NOMO-1 treated with dmso at 0.1 percent for 144 hours (cell line): ENCODE results near the gene DIO1.
"Not testable (repeated sequence)": the region's sequence is repeated elsewhere in the genome, so short reads cannot be mapped to it uniquely, and the experiment has no call there.

Experiments used
- DNase-seq: peaks from one replicate; lab custom pipeline; 2025; ENCODE audit not compliant: unreplicated experiment; lab: John Stamatoyannopoulos, UW

DIO1 gene

DNA sequence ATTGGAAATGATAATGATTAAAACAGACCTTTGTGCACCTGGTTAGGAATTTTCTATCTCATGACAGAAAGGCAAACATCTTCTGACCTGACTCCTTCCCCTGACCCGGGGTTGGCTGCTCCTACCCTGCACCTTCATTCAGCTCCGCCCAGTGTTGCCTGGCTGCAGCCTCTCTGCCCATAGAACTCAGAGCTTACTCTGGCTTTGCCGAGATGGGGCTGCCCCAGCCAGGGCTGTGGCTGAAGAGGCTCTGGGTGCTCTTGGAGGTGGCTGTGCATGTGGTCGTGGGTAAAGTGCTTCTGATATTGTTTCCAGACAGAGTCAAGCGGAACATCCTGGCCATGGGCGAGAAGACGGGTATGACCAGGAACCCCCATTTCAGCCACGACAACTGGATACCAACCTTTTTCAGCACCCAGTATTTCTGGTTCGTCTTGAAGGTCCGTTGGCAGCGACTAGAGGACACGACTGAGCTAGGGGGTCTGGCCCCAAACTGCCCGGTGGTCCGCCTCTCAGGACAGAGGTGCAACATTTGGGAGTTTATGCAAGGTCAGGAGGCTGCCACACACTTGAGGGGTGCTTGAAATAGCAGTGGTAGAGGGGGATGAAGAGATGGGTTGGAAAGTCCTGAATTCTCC lies at the start of gene DIO1:
TSS of gene DIO1 (plus strand) at position 189 of the 638 bp plus-strand sequence. CDS start at position 213, 24 bp downstream.
- DNase-seq, result no peak

DNA sequence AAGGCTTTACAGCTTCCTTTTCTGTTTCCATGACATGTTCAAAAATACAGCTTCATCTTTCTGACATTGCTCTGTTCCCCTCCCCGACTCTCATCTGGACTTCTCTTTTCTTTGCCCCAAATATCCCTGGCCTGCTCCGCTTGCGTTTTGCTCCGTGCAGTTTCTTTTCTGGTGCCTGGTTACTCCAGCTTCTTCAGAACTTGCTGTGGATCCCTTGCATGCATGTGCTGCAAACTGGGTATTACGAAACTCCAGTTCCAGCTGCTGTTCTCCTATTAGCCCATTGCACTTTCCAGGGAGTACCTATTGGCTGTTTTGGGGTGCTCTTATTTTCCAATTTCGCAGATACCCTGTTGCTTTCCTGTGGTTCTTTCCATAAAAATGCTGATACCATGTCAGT lies 46.0 kb upstream of the DIO1 start:
- DNase-seq, result no peak

DNA sequence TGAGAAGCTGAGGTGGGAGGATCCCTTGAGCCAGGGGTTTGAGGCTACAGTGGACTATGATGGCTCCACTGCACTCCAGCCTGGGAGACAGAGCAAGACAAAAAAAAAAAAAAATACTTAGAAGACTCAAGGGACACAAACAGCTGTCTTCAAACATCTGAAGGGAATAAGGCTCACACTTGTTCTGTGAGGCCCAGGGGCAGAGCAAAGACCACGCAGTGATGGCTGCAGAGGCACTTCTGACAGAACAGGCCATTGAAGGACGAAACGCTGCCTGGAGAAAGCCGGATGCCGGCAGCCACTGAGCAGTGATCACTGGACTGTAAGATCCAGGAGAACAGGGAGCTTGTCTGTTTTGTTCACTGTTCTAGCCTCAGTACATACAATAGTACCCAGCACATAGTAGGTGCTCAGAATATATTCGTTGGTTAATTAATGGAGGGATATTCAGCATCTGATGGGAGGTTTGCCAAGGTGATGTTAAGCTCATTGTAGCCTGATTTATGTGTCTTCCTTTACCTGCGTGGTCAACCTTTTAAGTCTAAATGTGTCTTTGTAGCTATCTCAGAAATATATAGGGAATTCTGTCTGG lies 43.8 kb upstream of the DIO1 start:
- no peak for DNase-seq

DNA sequence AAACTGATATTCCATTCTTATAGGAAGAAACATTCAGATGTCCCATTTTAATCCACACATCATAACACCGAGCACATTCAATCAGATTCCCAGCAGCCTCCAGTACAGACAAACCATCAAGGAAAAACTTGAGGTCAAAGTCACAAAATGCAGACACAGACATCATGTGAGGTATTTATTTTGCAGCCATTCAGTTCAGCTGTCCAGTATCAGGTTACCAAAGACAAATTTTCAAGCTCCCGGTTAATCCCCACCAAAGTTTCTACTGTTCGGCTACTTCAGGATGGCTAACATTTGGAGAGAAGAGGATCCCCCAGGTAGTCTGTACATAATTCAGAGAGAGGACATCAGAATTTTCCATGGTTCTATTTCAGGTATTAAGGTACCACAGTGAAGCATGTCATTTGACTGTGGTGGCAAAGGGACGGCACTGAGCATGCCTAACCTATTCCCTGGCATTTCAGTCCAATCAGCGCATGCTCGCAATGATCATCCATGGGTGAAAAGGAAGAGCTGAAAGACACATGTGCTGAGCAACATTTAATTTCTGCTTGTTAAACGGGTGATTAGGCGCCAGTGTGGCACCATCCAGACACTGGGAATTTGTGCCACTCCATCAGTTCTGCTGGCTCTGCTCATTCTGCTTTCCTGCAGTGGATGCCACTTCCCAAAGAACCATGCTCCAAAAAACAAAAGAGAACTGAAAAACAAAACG lies 42.3 kb upstream of the DIO1 start:
- DNase-seq, result no peak

DNA sequence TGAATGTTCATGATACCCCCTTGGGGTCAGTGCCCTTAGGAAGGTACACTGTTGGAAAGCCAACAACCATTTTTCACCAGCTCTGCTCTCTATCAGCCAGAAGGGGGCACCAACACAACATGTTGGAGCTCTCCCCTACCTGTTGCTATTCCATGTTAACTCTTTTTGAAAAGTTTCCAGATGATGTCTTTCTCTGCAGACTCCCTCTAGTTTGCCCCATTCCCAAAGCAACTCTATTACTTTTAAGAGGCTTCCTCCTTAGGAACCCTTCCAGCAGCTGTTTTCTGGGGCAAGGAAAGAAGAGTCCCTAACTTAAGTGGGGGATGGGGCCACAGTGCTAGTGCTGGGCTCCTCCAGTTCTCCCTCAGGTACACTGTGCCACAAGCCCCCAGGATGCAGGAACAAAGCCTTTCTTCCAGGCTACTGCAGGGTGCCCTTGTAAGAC lies 33.0 kb upstream of the DIO1 start:
- no peak for DNase-seq

DNA sequence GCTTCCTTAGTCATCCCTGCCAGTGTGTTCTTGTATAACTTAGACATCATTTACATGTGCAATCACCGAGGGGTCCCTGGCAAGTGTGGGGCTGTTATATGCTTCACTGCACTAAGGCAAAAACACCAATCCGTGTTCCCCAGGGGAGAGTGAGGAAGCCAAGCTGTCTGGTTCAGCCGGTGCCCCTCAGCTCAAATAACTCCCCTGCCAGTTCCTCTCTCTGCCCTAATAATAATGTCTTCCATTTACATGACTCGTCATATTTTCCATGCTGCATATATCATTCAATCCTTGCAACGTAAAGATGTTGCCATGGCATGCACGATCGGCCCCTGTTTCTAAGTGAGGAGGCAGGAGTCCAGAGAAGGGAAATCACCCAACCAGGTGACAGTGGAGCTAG lies 31.5 kb upstream of the DIO1 start:
- DNase-seq, result no peak

DNA sequence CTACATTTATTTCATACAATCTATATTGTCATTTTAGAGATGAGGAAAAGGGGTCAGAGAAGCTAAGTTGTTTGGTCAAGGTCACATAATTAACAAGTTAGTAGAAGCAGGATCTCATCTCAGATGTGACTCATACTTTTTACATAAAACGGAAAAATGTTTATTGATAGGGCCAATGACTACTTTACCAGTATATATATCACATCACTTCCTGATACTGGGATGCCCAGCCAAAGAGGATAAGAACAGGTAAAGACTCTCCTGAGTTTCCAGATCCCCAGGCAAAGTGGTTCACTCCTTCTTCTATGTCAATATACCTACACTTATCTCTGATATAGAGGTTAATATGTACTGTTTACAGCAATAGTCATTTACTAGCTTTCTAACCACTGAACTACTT lies 25.4 kb upstream of the DIO1 start:
- no peak for DNase-seq

DNA sequence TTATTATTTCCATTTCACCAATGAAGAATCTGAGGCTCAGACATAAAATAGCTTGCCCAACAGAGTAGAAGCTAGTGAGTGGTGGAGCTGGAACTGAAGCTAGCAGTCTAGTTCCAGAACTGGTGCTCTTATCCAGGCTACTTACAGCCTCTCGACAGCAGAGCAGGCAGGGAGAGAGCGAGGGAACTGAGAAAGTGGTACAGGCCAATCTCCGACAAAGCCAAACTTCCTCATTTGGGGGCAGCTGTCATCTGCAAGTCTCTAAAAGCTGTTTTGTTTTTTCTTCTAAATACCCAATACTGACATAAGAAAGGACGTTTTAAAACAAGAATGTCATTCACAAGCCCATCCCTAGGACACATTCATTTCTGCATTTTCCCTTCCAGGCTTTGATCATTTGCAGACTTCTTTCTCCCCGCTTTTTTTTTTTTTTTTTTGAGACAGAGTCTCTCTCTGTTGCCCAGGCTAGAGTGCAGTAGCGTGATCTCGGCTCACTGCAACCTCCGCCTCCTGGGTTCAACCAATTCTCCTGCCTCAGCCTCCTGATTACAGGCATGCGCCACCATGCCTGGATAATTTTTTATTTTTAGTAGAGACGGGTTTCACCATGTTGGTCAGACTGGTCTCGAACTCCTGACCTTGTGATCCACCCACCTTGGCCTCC lies 24.4 kb upstream of the DIO1 start:
- DNase-seq, result peak; percentile 48

DNA sequence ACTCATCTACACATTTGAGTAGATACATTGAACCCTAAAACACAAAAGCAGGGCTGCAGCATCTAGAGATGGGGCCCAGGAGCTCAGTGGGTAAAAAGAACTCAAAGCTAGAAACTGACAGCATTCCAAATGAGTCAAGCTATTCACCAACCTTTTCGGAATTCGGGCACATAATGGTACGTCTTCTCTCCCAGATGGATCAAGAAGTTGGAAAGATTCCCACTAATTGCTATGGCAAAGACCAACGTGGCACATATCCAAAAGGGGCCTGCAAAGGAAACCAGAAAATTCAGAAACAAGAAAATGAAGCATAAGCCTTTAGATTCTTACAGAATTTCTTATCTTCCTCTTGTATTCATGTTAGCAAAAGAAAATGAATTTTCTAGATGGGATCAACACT lies 22.8 kb upstream of the DIO1 start:
- no peak for DNase-seq

DNA sequence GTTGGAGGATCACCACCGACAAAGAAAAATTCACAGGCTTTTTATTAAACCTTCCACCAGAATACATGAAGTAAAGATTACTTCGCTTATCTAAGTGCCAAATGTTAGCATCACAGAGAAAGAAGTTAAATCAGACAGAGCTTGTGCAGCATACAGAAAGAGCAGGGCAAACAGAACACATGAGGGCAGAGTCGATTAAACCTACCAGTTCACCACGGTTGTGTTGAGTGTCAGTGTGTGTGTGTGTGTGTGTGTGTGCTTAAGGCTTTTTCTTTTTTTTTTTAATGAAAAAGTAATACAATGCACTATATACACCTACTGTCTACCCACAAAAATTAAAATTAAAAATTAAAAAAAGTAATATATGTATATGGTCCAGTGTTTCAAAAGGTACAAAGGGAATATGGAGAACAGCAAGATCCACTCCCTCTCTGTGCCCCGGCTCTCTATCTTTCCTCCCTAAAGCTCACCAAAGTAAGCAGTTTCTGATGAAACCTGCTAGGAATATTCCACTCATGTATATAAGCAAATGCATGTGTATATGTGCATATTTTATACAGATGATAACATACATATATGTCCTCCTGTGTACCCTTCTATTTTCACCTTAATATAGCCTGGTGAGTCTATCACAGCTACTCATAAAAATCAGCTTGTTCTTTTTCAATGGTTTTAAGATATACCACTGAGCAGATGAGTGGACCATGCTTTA lies 22.1 kb upstream of the DIO1 start:
- DNase-seq, result no peak

DNA sequence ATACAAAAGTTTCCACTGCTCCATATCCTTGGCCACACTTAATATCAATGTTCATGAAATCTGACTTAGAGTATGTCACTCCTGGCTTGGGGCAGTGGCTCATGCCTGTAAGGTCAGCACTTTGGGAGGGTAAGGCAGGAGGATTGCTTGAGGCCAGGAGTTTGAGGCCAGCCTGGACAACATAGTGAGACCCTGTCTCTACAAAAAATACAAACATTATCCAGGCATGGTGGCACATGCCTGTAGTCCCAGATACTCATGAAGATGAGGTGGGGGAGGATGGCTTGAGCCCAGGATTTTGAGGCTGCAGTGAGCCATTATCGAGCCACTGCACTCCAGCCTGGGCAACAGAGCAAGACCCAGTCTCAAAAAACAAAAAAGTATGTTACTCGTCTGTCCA lies 18.8 kb upstream of the DIO1 start:
- DNase-seq, result not testable (repeated sequence)

DNA sequence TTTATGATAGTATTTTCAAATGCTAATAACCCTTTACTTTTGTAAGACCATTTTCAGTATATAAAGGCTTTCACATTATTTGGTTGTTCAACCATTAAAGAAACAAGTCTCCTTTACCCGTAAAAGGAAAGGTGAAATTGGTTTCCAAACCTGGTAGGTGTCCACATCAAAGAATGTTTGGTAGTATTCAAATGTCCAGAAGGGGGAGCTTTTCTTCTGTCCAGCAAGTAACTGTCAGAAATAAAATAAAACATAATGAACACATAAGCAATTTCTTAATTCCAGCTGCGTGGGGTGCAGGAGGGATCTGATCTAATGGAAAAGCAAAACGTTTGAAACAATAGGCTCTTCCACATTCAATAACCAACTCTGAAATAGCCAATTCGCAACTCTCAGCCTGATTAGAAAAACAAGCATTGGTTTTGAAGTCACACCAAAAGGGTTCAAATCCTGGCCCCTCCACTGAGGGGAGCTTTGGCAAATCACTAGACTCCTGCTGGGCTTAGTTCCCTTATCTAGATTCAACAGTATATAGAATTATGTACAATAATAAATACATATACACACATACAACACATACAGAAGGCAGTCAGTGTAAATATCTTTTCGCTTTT lies 15.4 kb upstream of the DIO1 start:
- DNase-seq, result no peak

DNA sequence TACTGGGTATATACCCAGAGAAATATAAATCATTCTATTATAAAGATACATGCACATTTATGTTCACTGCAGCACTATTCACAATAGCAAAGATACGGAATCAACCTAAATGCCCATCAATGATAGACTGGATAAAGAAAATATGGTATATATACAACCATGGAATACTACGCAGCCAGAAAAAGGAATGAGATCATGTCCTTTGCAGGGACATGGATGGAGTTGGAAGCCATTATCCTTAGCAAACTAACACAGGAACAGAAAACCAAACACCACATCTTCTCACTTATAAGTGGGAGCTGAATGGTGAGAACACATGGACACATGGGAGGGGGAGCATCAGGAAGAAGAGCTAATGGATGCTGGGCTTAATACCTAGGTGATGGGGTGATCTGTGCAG lies 12.1 kb upstream of the DIO1 start:
- DNase-seq, result not testable (repeated sequence)

DNA sequence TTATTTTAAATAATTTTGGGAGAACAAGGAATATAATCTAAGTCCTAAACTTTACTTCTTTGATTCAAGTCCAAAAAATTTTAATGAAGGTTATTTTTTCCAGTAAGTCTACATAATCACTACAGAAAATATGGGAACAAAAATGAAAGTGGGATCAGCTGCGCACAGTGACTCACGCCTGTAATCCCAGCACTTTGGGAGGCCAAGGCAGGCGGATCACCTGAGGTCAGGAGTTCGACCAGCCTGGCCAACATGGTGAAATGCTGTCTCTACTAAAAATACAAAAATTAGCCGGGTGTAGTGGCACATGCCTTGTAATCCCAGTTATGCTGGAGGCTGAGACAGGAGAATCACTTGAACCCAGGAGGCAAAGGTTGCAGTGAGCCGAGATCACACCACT lies 10.4 kb upstream of the DIO1 start:
- DNase-seq, result not testable (repeated sequence)

DNA sequence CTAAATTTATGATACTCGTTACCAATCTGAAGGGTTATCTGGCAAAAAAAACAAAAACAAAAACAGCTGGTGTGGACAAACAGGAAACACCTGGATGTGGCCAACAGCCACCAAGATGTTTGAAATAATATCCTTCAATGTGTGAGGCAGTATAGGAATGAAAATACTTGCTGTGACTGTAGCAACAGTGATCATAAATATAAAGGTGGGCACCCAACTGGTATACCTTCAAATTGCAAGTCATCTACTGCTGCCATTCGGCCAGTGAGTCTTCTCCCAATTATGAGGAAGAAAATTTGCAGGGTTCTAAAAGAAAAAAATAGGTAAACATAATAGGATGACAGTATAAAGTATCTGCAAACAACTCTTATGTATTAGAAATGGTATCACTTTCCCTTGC lies 5.3 kb upstream of the DIO1 start:
- no peak for DNase-seq

DNA sequence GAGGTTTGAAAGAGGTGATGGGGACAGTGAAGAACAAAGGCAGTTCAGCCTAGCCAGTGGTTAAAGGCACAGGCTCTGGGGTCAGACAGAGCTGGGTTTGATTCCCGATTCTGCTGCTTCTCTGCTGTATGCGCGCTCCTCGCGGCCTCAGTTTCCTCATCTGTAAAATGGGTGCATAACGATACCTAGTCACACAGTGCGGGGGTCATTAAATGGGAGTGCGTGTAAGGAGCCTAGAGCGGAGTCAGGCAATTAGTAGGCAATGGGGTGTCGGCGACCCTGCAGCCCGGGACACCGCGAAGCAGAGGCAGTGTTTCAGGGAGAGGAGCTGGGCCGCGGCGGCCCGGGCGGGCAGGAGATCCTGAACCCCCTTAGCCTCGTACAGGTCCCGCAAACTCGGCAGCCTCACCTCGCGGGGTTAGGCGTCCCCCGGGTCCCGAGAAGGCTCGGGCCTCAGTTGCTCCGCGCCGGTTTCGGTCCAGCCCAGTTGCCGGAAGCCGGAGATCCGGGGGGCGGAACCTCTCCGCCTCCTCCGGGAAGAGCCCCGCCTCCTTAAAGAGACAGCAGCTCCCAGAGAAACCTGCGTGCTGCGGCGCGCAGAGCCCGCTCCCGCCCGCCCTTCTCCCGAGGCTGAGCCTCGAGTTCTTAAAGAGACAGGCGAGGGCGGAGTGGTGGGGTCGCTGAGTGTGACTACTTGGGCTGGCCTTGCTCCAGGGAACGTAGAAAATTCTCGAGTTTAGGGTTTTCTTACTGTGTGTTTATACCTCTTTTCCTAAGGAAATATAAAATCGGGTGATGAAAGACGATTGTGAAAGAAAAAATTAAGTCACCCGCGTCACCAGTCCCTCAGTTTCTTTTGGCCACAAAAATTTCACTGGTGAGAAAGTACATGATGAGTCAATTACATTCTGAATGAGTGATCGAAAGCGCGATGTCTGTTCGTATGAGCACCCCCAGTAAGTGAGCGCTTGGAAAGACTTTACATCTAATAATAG lies 4.4 kb upstream of the DIO1 start, which contains the start of gene YIPF1:
TSS of gene YIPF1 (minus strand) at position 494 of the 995 bp plus-strand sequence. CDS start 860 bp downstream, outside the sequence.
- peak; percentile 80 for DNase-seq

DNA sequence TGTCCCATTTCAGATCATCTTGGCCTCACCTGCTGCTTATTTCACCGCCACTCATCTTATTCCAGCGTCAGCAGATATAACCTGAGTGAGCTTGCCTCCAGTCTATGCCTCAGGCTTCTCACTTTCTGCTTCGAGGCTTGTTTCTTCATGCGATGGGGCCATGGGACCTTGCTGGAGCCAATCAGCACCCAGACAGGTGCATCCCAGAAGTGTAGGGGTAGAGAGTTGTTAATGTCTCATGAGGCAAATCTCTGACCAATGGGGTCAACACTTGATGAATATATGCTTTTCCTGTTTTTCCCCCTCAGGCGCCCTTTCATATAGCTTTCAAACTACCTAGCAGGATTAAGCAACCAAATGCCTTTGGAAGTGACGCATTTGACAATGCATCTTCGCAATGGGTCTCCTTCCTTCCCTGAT lies 3.5 kb upstream of the DIO1 start:
- DNase-seq, result no peak

DNA sequence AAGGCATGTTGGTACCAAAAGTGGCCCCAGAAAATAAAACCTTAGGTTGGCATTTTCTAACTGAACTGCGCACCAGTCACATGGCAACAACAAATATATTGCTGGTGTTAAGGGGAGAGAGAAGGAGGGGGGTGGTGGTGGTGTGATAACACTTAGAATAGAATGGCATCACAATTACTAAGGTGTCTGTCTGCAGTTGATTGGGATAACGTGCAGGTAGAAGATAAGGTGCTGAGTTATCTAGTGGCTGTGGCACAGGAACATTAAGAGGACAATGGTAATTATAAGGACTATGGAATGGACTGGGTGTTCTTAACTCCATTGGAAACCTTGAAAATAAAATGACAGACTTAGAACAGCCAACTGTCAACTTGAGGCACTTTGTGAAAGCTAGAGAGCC lies 3.0 kb upstream of the DIO1 start:
- DNase-seq, result no peak

DNA sequence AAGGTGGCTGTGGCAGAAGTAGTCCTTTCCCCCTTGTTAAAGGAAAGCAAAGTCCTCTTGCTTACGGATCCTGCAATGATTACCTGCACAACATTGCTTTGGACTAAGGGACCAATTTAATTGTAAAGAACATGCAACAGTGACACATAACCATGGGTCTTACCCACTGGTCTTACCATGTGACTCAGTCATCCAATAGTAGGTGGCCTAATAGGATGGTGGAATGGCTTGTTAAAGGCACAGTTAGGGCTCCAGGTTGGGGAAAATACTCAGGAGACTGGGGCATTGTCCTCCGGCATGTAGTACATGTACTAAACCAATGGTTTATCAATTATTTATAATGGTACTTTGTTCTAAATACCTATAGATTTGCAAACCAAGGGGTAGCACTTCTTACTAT lies 2.3 kb upstream of the DIO1 start:
- no peak for DNase-seq
